Measurements from ENCODE around the gene CREB3L2. TPM values are rescaled to one million over a fixed set of nuclear protein-coding genes. Genes with fewer than 3 reads are reported as not detected.
"Not testable (repeated sequence)": the region's sequence is repeated elsewhere in the genome, so short reads cannot be mapped to it uniquely, and the experiment has no call there.

CREB3L2 gene
- total RNA-seq, 3 donors from 2014 or later (not counting 1 experiment from before 2014, with no cell fraction given): 45.9 to 54.6 (median 52.5) TPM

GRCh38 chr7:137836541-137836940 is 165.3 kb downstream of the CREB3L2 start:
- no peak for ATAC-seq
- intact Hi-C loops (cut with micrococcal nuclease): no loop called here
- peaks cover 20 to 46% of the 10 kb centered on the region in 2 donors for H3K27me3 Mint-ChIP-seq (ENCODE audit: low read depth in 2 of 2)
- Histone ChIP-seq H3K4me1 (ENCODE audit: control insufficient read depth, insufficient read depth, low read length) (no peaks in the 10 kb centered on the region), H3K36me3 (ENCODE audit: control insufficient read depth, insufficient read depth, low read length) (no peaks in the 10 kb centered on the region), H3K9me3 (ENCODE audit: control insufficient read depth, insufficient read depth, low read length) (peaks cover 11% of the 10 kb centered on the region), H3K27ac (ENCODE audit: low read length) (no peak overlapping the region), H3K27me3 (ENCODE audit: control insufficient read depth, insufficient read depth, low read length) (peaks cover 2% of the 10 kb centered on the region), H3K4me3 (ENCODE audit: low read length) (no peak overlapping the region)
- TF ChIP-seq, protein P1, sequence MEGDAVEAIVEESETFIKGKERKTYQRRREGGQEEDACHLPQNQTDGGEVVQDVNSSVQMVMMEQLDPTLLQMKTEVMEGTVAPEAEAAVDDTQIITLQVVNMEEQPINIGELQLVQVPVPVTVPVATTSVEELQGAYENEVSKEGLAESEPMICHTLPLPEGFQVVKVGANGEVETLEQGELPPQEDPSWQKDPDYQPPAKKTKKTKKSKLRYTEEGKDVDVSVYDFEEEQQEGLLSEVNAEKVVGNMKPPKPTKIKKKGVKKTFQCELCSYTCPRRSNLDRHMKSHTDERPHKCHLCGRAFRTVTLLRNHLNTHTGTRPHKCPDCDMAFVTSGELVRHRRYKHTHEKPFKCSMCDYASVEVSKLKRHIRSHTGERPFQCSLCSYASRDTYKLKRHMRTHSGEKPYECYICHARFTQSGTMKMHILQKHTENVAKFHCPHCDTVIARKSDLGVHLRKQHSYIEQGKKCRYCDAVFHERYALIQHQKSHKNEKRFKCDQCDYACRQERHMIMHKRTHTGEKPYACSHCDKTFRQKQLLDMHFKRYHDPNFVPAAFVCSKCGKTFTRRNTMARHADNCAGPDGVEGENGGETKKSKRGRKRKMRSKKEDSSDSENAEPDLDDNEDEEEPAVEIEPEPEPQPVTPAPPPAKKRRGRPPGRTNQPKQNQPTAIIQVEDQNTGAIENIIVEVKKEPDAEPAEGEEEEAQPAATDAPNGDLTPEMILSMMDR (IDR thresholded peaks at IDR 0.05): no peak
- no peak overlapping the region for H3K27ac Mint-ChIP-seq
- peaks cover 5% of the 10 kb centered on the region in 2 donors for H3K9me3 Mint-ChIP-seq
- H3K36me3 Mint-ChIP-seq: peaks cover 8% of the 10 kb centered on the region
- no peaks in the 10 kb centered on the region for H3K4me1 Mint-ChIP-seq
- no peak for DNase-seq
- no peak overlapping the region for H3K4me3 Mint-ChIP-seq
- 87% methylated on average over 1 of the region's 1 CpG for WGBS (ENCODE audit: insufficient coverage)

DNA sequence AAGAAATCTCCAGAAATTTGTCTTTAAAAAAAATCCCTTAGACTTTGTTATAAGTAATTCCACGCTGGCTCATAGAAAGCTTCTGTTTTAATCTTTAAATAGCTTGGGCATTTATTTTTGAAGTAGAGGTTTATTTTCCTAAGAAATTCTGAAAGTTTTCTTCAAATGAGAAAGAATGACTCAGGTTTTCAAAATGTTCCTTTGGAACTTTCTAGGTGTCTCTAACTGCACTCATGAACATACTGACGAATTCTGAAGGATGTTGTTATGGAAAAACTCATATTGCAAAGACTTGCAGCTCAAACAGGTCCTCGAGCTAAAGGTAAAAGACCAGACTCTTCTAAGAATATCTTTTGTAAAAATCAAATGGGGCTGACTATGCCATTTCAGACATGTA is 165.8 kb downstream of the CREB3L2 start:
- 81% methylated on average over 3 of the region's 3 CpGs for WGBS (ENCODE audit: insufficient coverage)
- Mint-ChIP-seq H3K27ac (no peak overlapping the region), H3K27me3 (ENCODE audit: low read depth in 2 of 2) (peaks cover 18 to 41% of the 10 kb centered on the region in 2 donors), H3K36me3 (peaks cover 8% of the 10 kb centered on the region), H3K4me1 (no peaks in the 10 kb centered on the region), H3K9me3 (peaks cover 5 to 6% of the 10 kb centered on the region in 2 donors), H3K4me3 (no peak overlapping the region)
- Histone ChIP-seq H3K36me3 (ENCODE audit: control insufficient read depth, insufficient read depth, low read length) (no peaks in the 10 kb centered on the region), H3K27ac (ENCODE audit: low read length) (no peak overlapping the region), H3K4me3 (ENCODE audit: low read length) (no peak overlapping the region), H3K9me3 (ENCODE audit: control insufficient read depth, insufficient read depth, low read length) (peaks cover 11% of the 10 kb centered on the region), H3K27me3 (ENCODE audit: control insufficient read depth, insufficient read depth, low read length) (no peaks in the 10 kb centered on the region), H3K4me1 (ENCODE audit: control insufficient read depth, insufficient read depth, low read length) (no peaks in the 10 kb centered on the region)
- DNase-seq (no peak), ATAC-seq (no peak)
- TF ChIP-seq, protein P1 (IDR thresholded peaks at IDR 0.05): no peak
- intact Hi-C loops (cut with micrococcal nuclease): no loop called here

- 91% methylated on average over 3 of the region's 3 CpGs for WGBS (ENCODE audit: insufficient coverage)
- H3K4me3 ChIP-seq (ENCODE audit: low read length): no peak overlapping the region
- peaks cover 8% of the 10 kb centered on the region for H3K36me3 Mint-ChIP-seq
- H3K9me3 ChIP-seq (ENCODE audit: control insufficient read depth, insufficient read depth, low read length): peaks cover 11% of the 10 kb centered on the region
- no peak overlapping the region for H3K27ac Mint-ChIP-seq
- no peaks in the 10 kb centered on the region for H3K4me1 Mint-ChIP-seq
- H3K9me3 Mint-ChIP-seq: peaks cover 5 to 7% of the 10 kb centered on the region in 2 donors
- peaks cover 18 to 41% of the 10 kb centered on the region in 2 donors for H3K27me3 Mint-ChIP-seq (ENCODE audit: low read depth in 2 of 2)
- TF ChIP-seq, protein P1 (IDR thresholded peaks at IDR 0.05): no peak
- no peaks in the 10 kb centered on the region for H3K36me3 ChIP-seq (ENCODE audit: control insufficient read depth, insufficient read depth, low read length)
- H3K27me3 ChIP-seq (ENCODE audit: control insufficient read depth, insufficient read depth, low read length): no peaks in the 10 kb centered on the region
- H3K27ac ChIP-seq (ENCODE audit: low read length): no peak overlapping the region
- intact Hi-C loops (cut with micrococcal nuclease): no loop called here
- no peak for DNase-seq
- H3K4me3 Mint-ChIP-seq: no peak overlapping the region
- H3K4me1 ChIP-seq (ENCODE audit: control insufficient read depth, insufficient read depth, low read length): no peaks in the 10 kb centered on the region
- no peak for ATAC-seq
These were observed 166.3 kb downstream of the CREB3L2 start for GRCh38 chr7:137835486-137836112.

- intact Hi-C loops (cut with micrococcal nuclease): no loop called here
- Histone ChIP-seq H3K27me3 (ENCODE audit: control insufficient read depth, insufficient read depth, low read length) (no peaks in the 10 kb centered on the region), H3K9me3 (ENCODE audit: control insufficient read depth, insufficient read depth, low read length) (peaks cover 11% of the 10 kb centered on the region), H3K27ac (ENCODE audit: low read length) (no peak overlapping the region), H3K4me1 (ENCODE audit: control insufficient read depth, insufficient read depth, low read length) (no peaks in the 10 kb centered on the region), H3K36me3 (ENCODE audit: control insufficient read depth, insufficient read depth, low read length) (no peaks in the 10 kb centered on the region), H3K4me3 (ENCODE audit: low read length) (no peak overlapping the region)
- ATAC-seq (no peak), DNase-seq (no peak)
- Mint-ChIP-seq H3K9me3 (peaks cover 5 to 7% of the 10 kb centered on the region in 2 donors), H3K4me3 (no peak overlapping the region), H3K36me3 (peaks cover 8% of the 10 kb centered on the region), H3K27ac (no peak overlapping the region), H3K4me1 (no peaks in the 10 kb centered on the region), H3K27me3 (ENCODE audit: low read depth in 2 of 2) (peaks cover 13 to 32% of the 10 kb centered on the region in 2 donors)
- WGBS (ENCODE audit: insufficient coverage): 87% methylated on average over 1 of the region's 1 CpG
- TF ChIP-seq, protein P1 (IDR thresholded peaks at IDR 0.05): no peak
These were observed 167.3 kb downstream of the CREB3L2 start for GRCh38 chr7:137834552-137834951.

GRCh38 chr7:137832990-137833389 is 168.9 kb downstream of the CREB3L2 start:
- H3K4me1 ChIP-seq (ENCODE audit: control insufficient read depth, insufficient read depth, low read length); H3K27ac ChIP-seq (ENCODE audit: low read length); DNase-seq; H3K4me1 Mint-ChIP-seq; H3K9me3 Mint-ChIP-seq; H3K4me3 ChIP-seq (ENCODE audit: low read length); H3K4me3 Mint-ChIP-seq; H3K36me3 Mint-ChIP-seq; H3K27ac Mint-ChIP-seq; H3K36me3 ChIP-seq (ENCODE audit: control insufficient read depth, insufficient read depth, low read length); intact Hi-C loops (cut with micrococcal nuclease); H3K27me3 ChIP-seq (ENCODE audit: control insufficient read depth, insufficient read depth, low read length); ATAC-seq: not testable (repeated sequence)
- H3K27me3 Mint-ChIP-seq (ENCODE audit: low read depth in 2 of 2): peaks cover 10 to 25% of the 10 kb centered on the region in 2 donors
- peaks cover 11% of the 10 kb centered on the region for H3K9me3 ChIP-seq (ENCODE audit: control insufficient read depth, insufficient read depth, low read length)
- WGBS (ENCODE audit: insufficient coverage): 79% methylated on average over 2 of the region's 2 CpGs

Data from natural killer cell (primary cell).